Measurements from ENCODE around the gene CENPP.
"Not testable (repeated sequence)": the region's sequence is repeated elsewhere in the genome, so short reads cannot be mapped to it uniquely, and the experiment has no call there.

Gene CENPP

GRCh38 chr9:92408747-92409478 is 83.2 kb downstream of the CENPP start:
- H3K4me3 ChIP-seq (ENCODE audit: low read depth, low read length): no peak overlapping the region

GRCh38 chr9:92411157-92411556 is 85.4 kb downstream of the CENPP start:
- not testable (repeated sequence) for DNase-seq (ENCODE audit: low read depth); H3K4me3 ChIP-seq (ENCODE audit: low read depth, low read length)

More at GRCh38 chr9:92408747-92409478, 83.2 kb downstream of the CENPP start:
- no peak for DNase-seq (ENCODE audit: low read depth)
- TF ChIP-seq CTCF (conservative IDR thresholded peaks at IDR 0.05; ENCODE audit: low read depth, low read length): no peak

GRCh38 chr9:92414566-92414965 is 88.8 kb downstream of the CENPP start:
- H3K4me3 ChIP-seq (ENCODE audit: low read depth, low read length): no peak overlapping the region
- peak; percentile 27 for DNase-seq (ENCODE audit: low read depth)
- TF ChIP-seq CTCF (conservative IDR thresholded peaks at IDR 0.05; ENCODE audit: low read depth, low read length): no peak

DNA sequence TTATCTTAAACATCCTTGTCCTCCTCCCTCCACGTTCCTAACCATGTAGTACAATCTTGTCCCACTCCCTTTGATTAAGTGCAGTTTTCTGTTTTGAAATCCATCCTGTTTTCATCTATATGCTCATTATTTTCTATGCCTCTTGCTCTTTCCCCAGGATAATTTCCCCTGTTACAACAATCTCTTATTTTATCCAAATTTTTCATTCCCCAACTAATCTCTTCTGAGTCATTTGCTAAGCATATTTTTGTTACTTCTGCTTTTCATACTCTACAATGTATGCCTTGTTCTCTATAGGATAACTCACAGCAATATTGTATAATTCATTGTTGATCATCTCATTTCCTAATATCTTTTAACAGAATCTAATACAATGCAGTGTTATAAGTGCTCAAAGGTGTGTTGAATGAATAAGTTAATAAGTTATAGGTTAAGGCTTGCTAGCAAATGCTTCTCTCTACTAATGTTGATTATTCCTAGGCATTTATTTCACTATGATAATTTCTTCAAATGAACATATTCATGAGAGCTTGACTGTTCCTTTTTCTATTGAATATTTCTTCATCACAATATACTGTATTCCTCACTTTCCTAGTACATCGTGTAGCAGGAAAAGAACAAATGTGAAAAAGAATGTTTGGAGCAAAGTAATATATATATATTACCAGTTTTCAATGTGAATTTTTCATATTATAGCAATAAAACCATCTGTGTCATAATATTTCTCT is 97.0 kb downstream of the CENPP start:
- no peak for TF ChIP-seq CTCF (conservative IDR thresholded peaks at IDR 0.05; ENCODE audit: low read depth, low read length)
- no peak overlapping the region for H3K4me3 ChIP-seq (ENCODE audit: low read depth, low read length)
- DNase-seq (ENCODE audit: low read depth): no peak

GRCh38 chr9:92423612-92424011 is 97.9 kb downstream of the CENPP start:
- H3K4me3 ChIP-seq (ENCODE audit: low read depth, low read length): no peak overlapping the region
- TF ChIP-seq CTCF (conservative IDR thresholded peaks at IDR 0.05; ENCODE audit: low read depth, low read length): no peak
- DNase-seq (ENCODE audit: low read depth): no peak

DNA sequence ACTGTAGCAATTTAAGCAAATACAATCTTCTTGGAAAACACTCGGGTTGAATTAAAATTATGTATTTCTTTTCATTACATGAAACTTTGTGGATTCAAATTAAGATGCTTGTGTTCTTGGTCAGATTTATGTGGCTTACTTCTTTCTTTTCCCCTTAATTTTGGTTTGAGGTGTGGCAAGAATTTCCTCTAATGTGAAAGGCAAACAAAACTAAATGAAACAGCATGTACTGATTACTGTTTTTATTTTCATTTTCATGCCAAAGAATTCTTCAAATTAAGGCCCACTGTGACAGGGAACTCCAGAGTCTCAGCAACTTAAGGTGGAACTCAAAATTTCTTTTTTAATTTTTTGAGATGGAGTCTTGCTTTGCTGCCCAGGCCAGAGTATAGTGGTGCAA is 98.6 kb downstream of the CENPP start, which contains the start of gene OMD:
Gene OMD, minus strand, starts transcription at position 132 of the 400 bp plus-strand sequence. CDS start 6,913 bp downstream, outside the sequence.
- no peak for TF ChIP-seq CTCF (conservative IDR thresholded peaks at IDR 0.05; ENCODE audit: low read depth, low read length)
- peak; percentile 11 for DNase-seq (ENCODE audit: low read depth)
- H3K4me3 ChIP-seq (ENCODE audit: low read depth, low read length): no peak within 1 kb of the TSS

DNA sequence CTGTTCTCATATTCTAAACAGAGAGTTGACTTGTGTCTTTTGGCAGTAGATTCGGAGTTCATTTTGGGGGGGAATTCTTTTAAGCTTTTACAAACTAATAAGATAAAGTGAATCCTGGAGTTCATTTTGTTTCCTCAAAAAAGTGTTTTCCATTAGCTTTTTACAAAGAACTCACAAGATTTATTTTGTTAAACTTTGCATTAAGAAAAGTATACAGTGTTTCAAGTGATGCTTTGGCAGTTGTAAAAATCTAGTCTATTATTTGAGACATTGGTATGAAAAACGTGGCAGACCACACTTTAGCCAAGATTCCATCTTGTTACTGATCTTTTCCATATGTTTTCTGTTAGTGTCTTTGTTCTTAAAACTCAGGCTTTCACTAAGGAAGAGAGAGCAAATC is 99.7 kb downstream of the CENPP start:
- H3K4me3 ChIP-seq (ENCODE audit: low read depth, low read length): no peak overlapping the region
- peak; percentile 15 for DNase-seq (ENCODE audit: low read depth)
- TF ChIP-seq CTCF (conservative IDR thresholded peaks at IDR 0.05; ENCODE audit: low read depth, low read length): no peak
